Dermis blood vessel endothelial cell (primary cell): ENCODE data around the gene P2RY4. TPM values are rescaled to one million over a fixed set of nuclear protein-coding genes. Genes with fewer than 3 reads are reported as not detected.
"Not testable (repeated sequence)": the region's sequence is repeated elsewhere in the genome, so short reads cannot be mapped to it uniquely, and the experiment has no call there.

ENCODE experiments used
- DNase-seq: peaks from one replicate; pipeline ENCODE4 v3.0.0; 2010
- total RNA-seq: library from RNA; depleted of rRNA; stranded (reverse); fragments of >200 nt; gene quantifications from 2 replicates; pipeline ENCODE4 v1.2.3, GENCODE V29; 2014

The P2RY4 gene
- total RNA-seq, 1 donor from 2014 or later, result not detected

DNA sequence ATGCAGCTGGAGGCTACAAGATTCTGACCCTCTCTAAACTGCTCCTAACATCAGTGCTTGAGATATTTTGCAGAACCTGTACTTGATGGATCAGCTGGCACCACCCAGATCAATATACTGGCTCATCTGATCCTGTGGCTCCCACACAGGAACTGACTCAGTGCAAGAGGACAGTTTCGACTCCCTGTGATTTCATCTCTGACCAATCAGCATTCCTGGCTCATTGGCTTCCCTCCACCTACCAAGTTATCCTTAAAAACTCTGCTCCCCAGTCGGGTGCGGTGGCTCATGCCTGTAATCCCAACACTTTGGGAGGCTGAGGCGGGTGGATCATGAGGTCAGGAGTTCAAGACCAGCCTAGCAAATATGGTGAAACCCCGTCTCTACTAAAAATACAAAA lies 16.4 kb downstream of the P2RY4 start:
- not testable (repeated sequence) for DNase-seq

- no peak for DNase-seq
Measured at GRCh38 chrX:70241501-70241900, 18.5 kb downstream of the P2RY4 start.

DNA sequence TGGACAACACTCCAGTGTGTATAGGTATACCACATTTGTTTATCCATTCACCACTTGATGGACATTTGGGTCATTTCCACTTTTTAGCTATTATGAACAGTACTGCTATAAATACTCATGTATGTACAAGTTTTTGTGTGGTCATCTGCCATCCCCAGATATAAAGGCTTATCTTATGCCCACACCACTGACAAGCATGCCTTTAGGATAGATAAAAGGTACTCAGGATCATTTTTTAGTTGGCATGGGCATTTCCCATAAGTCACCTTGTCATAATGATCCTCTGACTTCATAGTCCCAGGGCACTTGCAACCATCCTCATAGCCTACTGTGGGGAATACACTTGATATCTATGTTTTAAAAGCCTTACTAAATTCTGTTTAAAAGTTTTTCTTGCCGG lies 19.3 kb downstream of the P2RY4 start:
- no peak for DNase-seq

DNA sequence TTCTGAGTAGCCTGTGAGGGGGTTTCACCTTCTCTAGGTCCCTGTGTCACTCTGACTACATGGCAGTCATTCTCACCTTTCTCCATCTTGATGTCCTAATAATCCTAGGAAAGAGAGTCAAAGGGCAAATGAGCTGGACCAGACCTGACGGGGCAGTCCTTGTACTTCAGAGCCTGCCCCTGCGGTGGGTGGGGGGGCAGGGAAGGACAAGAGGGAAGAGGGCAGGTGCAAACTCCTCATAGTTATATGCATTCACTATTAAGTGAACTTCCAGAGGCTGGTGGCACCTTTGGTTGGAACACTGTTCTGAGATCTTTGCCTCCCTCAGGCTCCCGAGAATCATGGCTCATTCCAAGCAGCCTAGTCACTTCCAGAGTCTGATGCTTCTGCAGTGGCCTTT lies 25.6 kb downstream of the P2RY4 start, which contains the start of gene AWAT1:
Gene AWAT1 (plus strand): TSS at position 301 of the 400 bp plus-strand sequence. CDS start 41 bp downstream, at position 342.
- no peak for DNase-seq

DNA sequence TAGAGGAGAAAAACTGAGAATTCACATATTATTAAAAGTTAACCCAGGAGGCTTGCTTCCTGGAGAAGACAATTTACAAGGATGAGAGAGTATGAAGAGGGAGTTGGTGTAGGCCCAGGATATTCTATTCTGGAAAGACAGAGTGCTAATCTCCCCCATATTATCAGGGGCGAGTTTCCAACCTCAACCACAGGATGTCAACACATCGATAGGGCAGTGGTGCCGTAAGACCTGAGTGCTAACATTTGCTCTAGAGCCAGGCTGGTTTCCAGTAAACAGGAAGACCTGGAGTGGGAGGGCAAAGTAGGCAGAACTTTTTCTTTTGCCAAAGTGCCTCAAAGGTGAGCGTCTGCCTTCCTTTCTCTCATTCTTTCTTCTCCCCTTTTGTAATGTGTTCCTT lies 28.3 kb downstream of the P2RY4 start:
- no peak for DNase-seq

- DNase-seq, result no peak
Measured at GRCh38 chrX:70226687-70227086, 33.3 kb downstream of the P2RY4 start.

DNA sequence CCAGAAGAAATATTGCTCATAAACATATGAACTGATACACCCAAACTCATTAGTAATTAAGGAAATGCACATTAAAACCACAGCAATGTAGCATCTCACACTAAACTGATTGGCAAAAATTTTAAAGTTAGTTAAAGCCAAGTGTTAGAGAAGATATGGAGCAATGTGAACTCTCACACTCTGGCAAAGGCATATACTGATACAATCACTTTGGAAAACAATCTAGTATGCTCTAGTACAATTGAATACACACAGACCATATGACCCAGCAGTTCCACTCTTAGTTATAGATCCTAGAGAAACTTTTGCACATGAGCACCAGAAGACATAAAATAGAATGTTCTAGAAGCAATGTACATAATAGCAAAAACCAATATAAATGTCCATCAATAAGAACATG lies 34.0 kb downstream of the P2RY4 start:
- DNase-seq, result no peak

- peak; percentile 44 for DNase-seq
Measured at GRCh38 chrX:70219938-70220764, 39.9 kb downstream of the P2RY4 start.

DNA sequence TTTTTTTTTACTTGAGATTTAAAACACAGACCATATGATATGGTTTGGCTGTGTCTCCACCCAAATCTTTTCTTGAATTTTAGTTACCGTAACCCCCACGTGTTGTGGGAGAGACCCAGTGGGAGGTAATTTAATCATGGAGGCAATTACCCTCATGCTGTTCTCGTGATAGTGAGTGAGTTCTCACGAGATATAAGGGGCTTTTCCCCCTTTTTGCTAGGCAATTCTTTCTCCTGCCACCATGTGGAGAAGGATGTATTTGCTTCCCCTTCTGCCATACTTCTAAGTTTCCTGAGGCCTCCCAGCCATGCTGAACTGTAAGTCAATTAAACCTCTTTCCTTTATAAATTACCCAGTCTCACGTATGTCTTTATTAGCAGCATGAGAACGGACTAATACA lies 50.4 kb downstream of the P2RY4 start:
- not testable (repeated sequence) for DNase-seq

DNA sequence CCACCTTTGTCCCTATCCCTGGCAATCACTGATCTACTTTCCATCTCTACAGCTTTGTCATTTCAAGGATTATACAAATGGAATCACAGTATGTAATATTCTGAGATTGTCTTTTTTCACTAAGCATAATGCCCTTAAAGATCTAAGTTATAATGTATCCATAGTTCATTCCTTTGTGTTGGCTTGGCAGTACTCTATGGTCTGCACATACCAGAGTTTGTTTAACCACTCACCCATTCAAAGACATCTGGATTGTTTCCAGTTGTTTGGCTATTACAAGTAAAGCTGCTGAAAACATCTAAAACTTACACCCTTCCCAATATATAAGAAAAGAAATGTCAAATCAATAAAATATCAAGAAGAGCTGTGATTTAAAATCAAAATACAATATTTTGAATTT lies 51.5 kb downstream of the P2RY4 start:
- no peak for DNase-seq

Other genes with a start within 250 kb of the P2RY4 start
- gene AWAT2, start 210.3 kb downstream of the P2RY4 start, total RNA-seq, result 0.51 and 1.2 TPM in 2 replicates
- gene OTUD6A, start 197.7 kb downstream of the P2RY4 start, total RNA-seq, result not detected in 2 replicates
- gene IGBP1, start 126.8 kb downstream of the P2RY4 start, total RNA-seq, result 69.9 and 111 TPM in 2 replicates
- gene DGAT2L6, start 82.7 kb downstream of the P2RY4 start, total RNA-seq, result not detected in 2 replicates
- not detected in 2 replicates for gene AWAT1, start 25.5 kb downstream of the P2RY4 start, total RNA-seq
- gene ARR3, start 8.1 kb upstream of the P2RY4 start, total RNA-seq, result not detected in 2 replicates
- not detected in 2 replicates for gene RAB41, start 22.0 kb upstream of the P2RY4 start, total RNA-seq
- gene PDZD11, start 29.7 kb upstream of the P2RY4 start, total RNA-seq, result 35.3 and 43.2 TPM in 2 replicates
- gene KIF4A, start 29.9 kb upstream of the P2RY4 start, total RNA-seq, result 7.7 and 29.6 TPM in 2 replicates
- 0.17 TPM in 1 of 2 replicates, not detected in the other for gene GDPD2, start 163.1 kb upstream of the P2RY4 start, total RNA-seq
- 0.88 and 1.7 TPM in 2 replicates for gene DLG3, start 184.6 kb upstream of the P2RY4 start, total RNA-seq